Suprapubic skin (tissue), 4 donors: ENCODE results near the gene DAB1.

Experiments used
- CTCF ChIP-seq, 2 donors: fragments of 200-600 bp in 1 of 2; fragments of 450-650 bp in 1 of 2; sonication (generic) in 1 of 2; IDR thresholded peaks; one replicate each; pipeline ENCODE4 v1.5.1; 2016 to 2019; ENCODE audit warnings: antibody characterized with exemption in 2 of 2, mild to moderate bottlenecking in 1 of 2, moderate library complexity in 1 of 2
- POLR2A ChIP-seq, 2 donors: fragments of 450-650 bp; IDR thresholded peaks; one replicate each; pipeline ENCODE4 v1.6.1; 2017; ENCODE audit warnings: antibody characterized with exemption in 2 of 2, mild to moderate bottlenecking in 2 of 2, moderate library complexity in 2 of 2
- POLR2AphosphoS5 ChIP-seq, 3 donors: sonication (generic); formaldehyde crosslinking; IDR thresholded peaks; one replicate each; pipeline ENCODE4 v1.6.1; 2017; ENCODE audit warnings: antibody characterized with exemption in 3 of 3

- TF ChIP-seq CTCF (IDR thresholded peaks at IDR 0.05) (no peak), POLR2A (IDR thresholded peaks at IDR 0.05) (no peak), POLR2AphosphoS5 (IDR thresholded peaks at IDR 0.05) (no peak)
Measured at GRCh38 chr1:57024855-57025254, 399.0 kb downstream of the DAB1 start.
